ENCODE measurements around the gene ZNF609. TPM values are rescaled to one million over a fixed set of nuclear protein-coding genes. Genes with fewer than 3 reads are reported as not detected.

The ZNF609 gene
- total and polyA plus RNA-seq, 10 of the 15 experiments (the other 5 are each of a cell fraction or from before 2014, with no cell fraction given) = 5.1 to 35.3 (median 13.6) TPM

- Histone ChIP-seq H3K27me3 (replicated peaks in 1 of 2; ENCODE audit: control insufficient read depth in 2 of 2, insufficient read depth in 2 of 2, low read length in 1 of 2) (no peaks in the 10 kb centered on the region), H3K4me2 (ENCODE audit: control insufficient read depth, insufficient read depth) (0 out of 2 replicates have a peak overlapping the region, but pooled peaks have one; percentile 38), H3K4me3 (no peak overlapping the region), H3K9ac (ENCODE audit: control insufficient read depth, insufficient read depth, low read length) (no peak overlapping the region), H3K9me3 (replicated peaks; ENCODE audit: control insufficient read depth, insufficient read depth, low read length) (no peaks in the 10 kb centered on the region), H3K4me1 (ENCODE audit: control insufficient read depth, insufficient read depth, low read length) (peaks cover 11% of the 10 kb centered on the region), H2AFZ (ENCODE audit: control insufficient read depth, low read depth, low read length) (no peak overlapping the region), H4K20me1 (ENCODE audit: control insufficient read depth, insufficient read depth) (no peaks in the 10 kb centered on the region; the same call in 1 of the 2 replicates), H3K79me2 (ENCODE audit: control insufficient read depth, insufficient read depth, low read length) (peaks cover 67% of the 10 kb centered on the region), H3K27ac (ENCODE audit: control insufficient read depth, insufficient read depth) (peak overlapping the region; percentile 28; the same call in 1 of the 2 replicates), H3K36me3 (ENCODE audit: control insufficient read depth in 2 of 2, insufficient read depth in 2 of 2, low read length in 1 of 2) (peaks cover 0 to 14% of the 10 kb centered on the region in 2 experiments; a peak in 3 of 4 replicates)
- in situ Hi-C loops (cut with MboI) (no loop called here), intact Hi-C loops (cut with micrococcal nuclease; ENCODE audit: unreplicated experiment) (no loop called here)
- DNase-seq (ENCODE audit: low read depth, low spot score) (no peak), ATAC-seq (no peak; the same call in 2 of the 3 replicates), FAIRE-seq (no peak)
- SMC1A ChIA-PET (ENCODE audit: uncharacterized antibody, unreplicated experiment) = interaction anchor here (0.7 to 2.5 kb wide), 16 partner anchors 9 to 138 kb away, joined by 3 to 11 read pairs (median 5); no protein-coding TSS in a partner anchor
- RAD21 ChIA-PET (ENCODE audit: unreplicated experiment) = interaction anchor here (0.7 to 1.3 kb wide), 7 partner anchors 10 to 151 kb away, joined by 3 to 6 read pairs (median 3); no protein-coding TSS in a partner anchor
- 100% methylated on average over 3 of the region's 3 CpGs for WGBS (ENCODE audit: insufficient coverage, insufficient replicate concordance, low lambda C conversion rate, missing lambda C conversion rate)
- BruUV-seq (replicated peaks) = no TSS peak
- CTCF ChIA-PET = interaction anchor here (0.7 to 1.7 kb wide), 7 partner anchors 9 to 296 kb away, joined by 3 to 4 read pairs (median 3); no protein-coding TSS in a partner anchor
- POLR2A ChIA-PET = interaction anchor here (0.7 to 1.4 kb wide), 6 partner anchors 9 to 240 kb away, joined by 3 to 7 read pairs (median 3); no protein-coding TSS in a partner anchor
- TF ChIP-seq HCFC1 (IDR thresholded peaks at IDR 0.05; ENCODE audit: low read length) (no peak), NR2F1 (conservative IDR thresholded peaks at IDR 0.05) (no peak), ZBED1 (IDR thresholded peaks at IDR 0.05; ENCODE audit: borderline replicate concordance) (no peak), NFXL1 (IDR thresholded peaks at IDR 0.05; ENCODE audit: borderline replicate concordance) (no peak), ZNF217 (IDR thresholded peaks at IDR 0.05) (no peak), KAT2A (conservative IDR thresholded peaks at IDR 0.05; ENCODE audit: control insufficient read depth, low read depth, low read length) (no peak), CBX5 (IDR thresholded peaks at IDR 0.05; ENCODE audit: low read depth) (no peak), CHD4 (IDR thresholded peaks at IDR 0.05) (no peak), ZBTB40 (IDR thresholded peaks at IDR 0.05; ENCODE audit: borderline replicate concordance) (no peak), SRF (IDR thresholded peaks at IDR 0.05; ENCODE audit: low read depth in 2 of 2, low read length in 2 of 2) (no peak), TAF1 (IDR thresholded peaks at IDR 0.05; ENCODE audit: borderline replicate concordance, low read depth, low read length) (no peak), POLR2AphosphoS2 (IDR thresholded peaks at IDR 0.05; ENCODE audit: low read depth, low read length) (no peak)
- TF ChIP-seq, protein P1, sequence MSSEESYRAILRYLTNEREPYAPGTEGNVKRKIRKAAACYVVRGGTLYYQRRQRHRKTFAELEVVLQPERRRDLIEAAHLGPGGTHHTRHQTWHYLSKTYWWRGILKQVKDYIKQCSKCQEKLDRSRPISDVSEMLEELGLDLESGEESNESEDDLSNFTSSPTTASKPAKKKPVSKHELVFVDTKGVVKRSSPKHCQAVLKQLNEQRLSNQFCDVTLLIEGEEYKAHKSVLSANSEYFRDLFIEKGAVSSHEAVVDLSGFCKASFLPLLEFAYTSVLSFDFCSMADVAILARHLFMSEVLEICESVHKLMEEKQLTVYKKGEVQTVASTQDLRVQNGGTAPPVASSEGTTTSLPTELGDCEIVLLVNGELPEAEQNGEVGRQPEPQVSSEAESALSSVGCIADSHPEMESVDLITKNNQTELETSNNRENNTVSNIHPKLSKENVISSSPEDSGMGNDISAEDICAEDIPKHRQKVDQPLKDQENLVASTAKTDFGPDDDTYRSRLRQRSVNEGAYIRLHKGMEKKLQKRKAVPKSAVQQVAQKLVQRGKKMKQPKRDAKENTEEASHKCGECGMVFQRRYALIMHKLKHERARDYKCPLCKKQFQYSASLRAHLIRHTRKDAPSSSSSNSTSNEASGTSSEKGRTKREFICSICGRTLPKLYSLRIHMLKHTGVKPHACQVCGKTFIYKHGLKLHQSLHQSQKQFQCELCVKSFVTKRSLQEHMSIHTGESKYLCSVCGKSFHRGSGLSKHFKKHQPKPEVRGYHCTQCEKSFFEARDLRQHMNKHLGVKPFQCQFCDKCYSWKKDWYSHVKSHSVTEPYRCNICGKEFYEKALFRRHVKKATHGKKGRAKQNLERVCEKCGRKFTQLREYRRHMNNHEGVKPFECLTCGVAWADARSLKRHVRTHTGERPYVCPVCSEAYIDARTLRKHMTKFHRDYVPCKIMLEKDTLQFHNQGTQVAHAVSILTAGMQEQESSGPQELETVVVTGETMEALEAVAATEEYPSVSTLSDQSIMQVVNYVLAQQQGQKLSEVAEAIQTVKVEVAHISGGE (CRISPR knock-in tag; IDR thresholded peaks at IDR 0.05) = no peak
- TF ChIP-seq, protein P2, sequence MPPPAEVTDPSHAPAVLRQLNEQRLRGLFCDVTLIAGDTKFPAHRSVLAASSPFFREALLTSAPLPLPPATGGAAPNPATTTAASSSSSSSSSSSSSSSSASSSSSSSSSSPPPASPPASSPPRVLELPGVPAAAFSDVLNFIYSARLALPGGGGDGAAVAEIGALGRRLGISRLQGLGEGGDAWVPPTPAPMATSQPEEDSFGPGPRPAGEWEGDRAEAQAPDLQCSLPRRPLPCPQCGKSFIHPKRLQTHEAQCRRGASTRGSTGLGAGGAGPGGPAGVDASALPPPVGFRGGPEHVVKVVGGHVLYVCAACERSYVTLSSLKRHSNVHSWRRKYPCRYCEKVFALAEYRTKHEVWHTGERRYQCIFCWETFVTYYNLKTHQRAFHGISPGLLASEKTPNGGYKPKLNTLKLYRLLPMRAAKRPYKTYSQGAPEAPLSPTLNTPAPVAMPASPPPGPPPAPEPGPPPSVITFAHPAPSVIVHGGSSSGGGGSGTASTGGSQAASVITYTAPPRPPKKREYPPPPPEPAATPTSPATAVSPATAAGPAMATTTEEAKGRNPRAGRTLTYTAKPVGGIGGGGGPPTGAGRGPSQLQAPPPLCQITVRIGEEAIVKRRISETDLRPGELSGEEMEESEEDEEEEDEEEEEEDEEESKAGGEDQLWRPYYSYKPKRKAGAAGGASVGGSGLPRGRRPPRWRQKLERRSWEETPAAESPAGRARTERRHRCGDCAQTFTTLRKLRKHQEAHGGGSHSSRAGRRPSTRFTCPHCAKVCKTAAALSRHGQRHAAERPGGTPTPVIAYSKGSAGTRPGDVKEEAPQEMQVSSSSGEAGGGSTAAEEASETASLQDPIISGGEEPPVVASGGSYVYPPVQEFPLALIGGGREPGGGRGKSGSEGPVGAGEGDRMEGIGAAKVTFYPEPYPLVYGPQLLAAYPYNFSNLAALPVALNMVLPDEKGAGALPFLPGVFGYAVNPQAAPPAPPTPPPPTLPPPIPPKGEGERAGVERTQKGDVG (CRISPR knock-in tag; IDR thresholded peaks at IDR 0.05) = no peak
Measured at GRCh38 chr15:64513823-64514222, 53.4 kb downstream of the ZNF609 start.
